Measurements from ENCODE around the gene CAV1.

The CAV1 gene

DNA sequence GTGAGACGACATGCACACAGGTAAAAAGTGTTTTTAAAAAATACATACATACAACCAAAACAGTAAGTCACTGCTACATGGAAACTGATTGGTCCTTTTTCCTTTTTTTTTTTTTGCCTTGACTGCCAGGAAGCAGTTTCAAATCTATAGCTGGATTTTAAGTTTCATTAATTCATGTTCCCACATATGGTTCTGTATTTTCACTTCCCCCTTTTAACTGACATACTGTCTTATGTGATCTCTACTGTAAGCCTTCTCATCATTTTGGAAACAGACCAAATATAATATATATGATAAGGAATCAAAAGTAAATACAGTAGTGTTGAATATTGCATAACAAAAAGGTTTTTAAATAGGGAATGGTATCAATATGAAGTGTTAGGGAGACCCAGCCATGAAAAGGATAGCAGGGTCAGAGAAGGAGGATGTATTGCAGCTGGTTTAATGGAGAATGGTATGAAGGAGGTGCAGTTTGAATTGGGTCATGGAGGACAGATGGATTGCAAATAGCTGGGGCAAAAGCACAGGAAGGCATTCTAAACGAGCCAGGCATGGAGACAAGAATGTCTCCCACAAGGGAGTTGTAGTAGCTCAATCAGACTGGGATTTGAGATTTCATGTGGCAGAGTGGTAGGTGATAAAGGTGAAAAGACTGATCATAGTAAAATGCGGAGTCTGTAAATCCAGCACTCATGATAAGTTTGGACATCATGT is 5.4 kb downstream of the CAV1 start:
- no peak for DNase-seq (ENCODE audit: low spot score)

DNA sequence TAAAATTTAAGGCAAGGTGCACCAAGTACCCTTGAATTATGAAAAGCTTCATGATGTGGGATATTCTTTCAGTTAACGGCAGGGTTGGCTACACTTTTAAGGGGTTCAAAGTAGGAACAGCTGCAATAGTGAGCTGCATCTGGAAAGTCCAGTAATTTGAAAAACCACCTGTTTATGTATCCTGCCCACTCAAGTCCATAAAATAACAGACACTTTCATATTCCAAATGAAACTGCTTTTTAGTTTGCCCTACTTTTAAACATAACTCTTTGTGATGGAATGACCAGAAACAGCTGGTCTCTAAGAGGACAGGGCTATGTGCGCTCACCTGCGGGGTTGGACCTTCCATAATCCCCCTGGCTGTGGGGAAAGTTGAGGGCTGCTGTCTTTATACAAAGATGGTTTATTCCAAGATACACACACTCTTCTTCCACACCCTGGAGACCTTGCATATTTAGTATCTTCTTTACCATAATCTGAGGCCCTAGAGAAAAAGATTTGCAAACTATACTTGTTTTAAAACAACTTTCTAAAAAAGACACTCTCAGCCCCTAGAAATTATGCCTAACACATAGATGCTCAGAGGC is 7.4 kb downstream of the CAV1 start:
- no peak for DNase-seq (ENCODE audit: low spot score)

DNA sequence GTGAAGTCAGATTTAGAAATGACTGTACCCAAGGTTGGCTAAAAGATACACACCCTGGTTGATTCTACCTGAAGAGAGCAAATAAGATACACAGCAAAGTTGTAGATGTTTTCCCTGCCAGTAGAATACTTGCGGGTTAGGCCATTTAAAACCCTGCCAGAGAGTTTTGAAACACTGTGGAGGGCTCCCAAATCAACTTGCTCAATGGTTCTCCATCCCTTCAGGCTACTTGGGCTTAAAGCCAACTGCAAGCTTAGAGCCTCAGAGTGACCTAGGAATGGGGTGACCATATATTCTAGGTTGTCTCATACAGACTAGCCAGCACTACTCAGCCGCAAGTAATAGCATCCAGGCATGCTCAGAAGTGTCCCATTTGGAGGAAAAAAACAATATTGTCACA is 10.0 kb downstream of the CAV1 start:
- DNase-seq (ENCODE audit: low spot score): no peak

DNA sequence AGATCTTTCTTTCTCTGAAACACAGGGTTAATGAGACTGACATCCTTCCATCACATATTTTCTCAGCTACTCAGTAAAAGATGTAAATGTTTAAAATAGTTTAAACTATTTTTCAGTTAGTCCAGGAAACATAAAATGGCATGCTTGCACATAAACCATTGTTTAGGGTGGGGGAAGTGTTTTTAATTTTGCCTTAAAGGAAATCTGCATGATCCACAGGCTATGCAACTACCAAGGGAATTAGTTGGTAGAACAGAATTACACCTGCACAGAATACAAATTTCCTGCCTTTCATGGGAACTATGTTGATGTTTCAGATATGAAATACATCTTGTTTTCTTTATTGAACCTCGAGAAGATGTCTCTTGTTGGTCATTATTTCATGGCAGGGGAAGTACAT is 10.6 kb downstream of the CAV1 start:
- DNase-seq (ENCODE audit: low spot score): no peak

DNA sequence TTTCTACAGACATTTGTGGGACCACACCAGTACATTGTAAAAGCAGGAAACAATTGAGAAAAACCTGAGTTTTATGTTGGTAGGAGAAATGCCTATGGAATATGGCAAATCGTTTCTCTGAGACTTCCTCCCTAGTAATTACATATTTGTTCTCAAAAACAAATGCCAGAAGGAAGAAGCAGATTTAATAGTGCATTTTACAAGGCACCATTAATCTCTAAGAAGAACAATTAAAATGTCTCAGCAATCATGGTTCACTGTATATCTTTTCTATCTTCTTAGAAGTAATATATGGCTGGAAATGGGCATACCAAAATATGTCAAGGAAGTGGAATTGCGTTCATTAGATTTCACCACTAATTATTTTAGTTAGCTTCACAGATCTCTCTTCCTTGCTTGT is 13.3 kb downstream of the CAV1 start:
- DNase-seq (ENCODE audit: low spot score): no peak

DNA sequence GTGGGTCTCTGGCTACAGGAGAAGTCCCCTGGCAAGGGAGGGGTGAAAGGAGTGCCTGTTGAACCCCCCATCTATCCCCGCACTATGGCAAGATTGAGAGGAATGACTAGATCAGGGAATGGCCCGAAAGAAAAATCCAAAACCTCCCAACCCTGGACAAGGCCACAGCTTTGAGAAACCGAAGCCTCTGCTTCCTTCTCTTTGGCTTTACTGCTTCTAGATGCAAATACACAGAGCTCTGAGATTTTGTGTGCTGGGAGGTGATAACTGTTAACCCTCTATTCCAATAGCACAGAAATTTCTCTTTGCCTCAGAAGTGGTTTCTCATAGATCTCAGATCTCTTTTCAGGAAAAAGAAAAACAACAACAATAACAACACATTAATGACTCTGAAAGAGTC is 15.0 kb downstream of the CAV1 start:
- no peak for DNase-seq (ENCODE audit: low spot score)

DNA sequence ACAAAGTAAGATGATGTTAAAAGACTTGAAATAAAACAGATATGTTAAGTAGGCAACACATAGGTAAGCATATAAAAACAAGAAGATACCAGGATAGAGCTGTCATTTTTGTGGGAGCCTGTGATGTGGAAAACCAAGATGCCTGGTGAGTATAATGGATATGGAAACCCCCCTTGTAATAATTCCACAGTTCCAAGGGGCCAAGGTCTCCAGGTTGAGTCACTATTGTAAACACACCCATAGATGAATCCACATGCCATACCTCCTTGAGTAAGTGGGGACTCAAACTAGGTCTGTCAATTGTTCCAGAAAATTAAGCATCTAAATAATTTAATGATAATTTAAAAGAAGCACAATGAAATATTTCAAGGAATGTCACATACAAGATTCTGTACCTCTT is 15.9 kb downstream of the CAV1 start:
- DNase-seq (ENCODE audit: low spot score): no peak

- DNase-seq (ENCODE audit: low spot score): no peak
These were observed 17.1 kb downstream of the CAV1 start for GRCh38 chr7:116541951-116542350.

DNA sequence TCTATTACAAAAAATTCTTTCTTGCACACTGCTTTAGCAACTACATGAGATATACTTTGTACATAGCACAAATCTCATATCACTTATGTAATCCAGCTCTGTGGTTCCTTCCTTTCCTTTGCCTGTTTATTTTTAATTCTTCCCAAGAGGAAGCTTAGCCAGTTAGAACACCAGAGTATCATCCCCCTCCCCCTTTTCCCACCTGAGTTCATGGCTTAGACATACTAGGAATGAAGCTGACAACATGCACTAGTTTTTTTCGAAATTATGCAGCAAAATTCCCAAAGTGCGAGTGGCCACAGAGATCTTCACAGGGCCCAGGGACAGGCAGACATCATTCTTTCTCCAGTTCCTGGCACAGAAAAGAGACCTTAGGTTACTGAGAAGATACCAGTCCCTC is 17.8 kb downstream of the CAV1 start:
- DNase-seq (ENCODE audit: low spot score): no peak

DNA sequence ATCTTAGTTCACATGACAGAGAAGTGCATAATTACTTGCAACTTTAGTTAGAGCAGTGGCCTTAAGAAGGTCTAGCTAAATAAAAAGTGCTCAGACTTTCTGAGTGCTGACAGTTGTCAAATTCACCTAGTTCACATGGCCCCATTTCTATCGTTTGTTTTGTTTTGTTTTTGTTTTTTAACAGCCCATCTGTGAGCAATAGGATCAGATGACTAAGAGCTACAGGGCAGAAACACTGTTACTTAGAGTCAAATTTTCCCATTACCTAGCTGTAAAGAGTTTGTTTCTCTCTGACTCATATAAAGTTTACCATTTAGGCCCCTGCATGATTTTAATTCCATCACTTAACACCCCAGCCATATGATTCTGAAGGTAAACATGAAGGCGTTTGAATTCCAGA is 18.8 kb downstream of the CAV1 start:
- no peak for DNase-seq (ENCODE audit: low spot score)

DNA sequence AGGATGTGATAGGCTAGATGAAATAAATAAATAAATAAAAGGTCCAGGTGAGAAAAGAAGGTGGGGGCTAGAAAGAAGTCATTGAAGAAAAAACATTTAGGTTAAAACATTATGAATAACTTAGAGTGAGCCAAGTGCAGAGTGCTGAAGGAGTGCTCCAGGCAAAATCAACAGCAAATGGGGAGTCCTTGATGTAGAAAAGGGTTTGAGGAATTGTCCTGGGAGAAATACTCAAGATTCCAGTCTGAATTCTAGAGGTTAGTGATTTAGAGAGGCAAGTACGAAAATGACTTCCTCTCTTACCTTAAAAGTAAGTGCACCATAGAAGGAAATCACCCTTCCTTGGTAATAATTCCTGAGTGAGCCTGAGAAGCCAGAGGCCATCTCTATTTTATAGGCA is 19.7 kb downstream of the CAV1 start:
- no peak for DNase-seq (ENCODE audit: low spot score)

DNA sequence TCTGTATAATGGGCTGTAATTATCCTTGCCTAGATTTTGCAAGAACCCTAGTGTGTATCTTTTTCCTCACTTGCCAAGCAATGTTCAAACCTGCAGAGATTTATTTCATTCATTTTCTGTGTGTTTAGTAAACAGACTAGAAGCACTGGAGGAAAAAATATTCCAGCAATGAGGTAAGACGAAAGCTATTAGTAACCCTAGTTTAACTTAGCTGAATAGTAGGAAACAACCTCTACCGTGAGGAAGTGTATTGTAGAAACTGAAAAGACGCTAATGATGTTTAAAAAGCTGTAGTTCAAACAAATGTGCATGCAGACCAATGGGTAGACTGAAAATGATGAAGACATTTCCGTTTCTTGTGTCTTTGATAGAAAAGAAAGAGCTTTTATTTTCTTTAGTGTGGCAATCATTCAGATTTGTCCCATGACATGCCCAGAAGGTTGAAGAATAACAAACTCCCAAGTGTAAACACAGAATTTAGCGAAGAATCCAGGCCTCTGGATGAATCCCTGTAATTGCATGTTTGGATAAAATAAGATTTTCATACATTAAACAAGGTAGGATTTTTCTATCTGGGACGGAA is 20.7 kb downstream of the CAV1 start:
- DNase-seq (ENCODE audit: low spot score): no peak

DNA sequence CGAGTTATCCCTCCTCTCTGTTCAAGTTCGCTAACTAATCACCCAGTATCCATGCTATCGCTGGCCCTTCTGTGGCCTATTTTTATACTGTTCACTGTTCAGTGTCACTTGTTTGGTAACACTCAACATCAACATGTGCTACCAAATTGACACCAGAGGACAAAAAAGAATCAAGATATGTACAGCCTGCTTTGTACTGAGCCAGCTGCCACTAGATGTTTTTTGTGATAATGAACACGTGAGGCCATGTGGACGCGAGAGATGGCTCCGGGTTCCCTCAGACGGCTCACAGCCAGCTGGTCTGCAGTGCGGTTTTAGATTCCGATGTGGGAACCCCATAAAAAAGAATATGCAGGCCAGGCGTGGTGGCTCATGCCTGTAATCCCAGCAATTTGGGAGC is 21.2 kb downstream of the CAV1 start:
- DNase-seq (ENCODE audit: low spot score): no peak

DNA sequence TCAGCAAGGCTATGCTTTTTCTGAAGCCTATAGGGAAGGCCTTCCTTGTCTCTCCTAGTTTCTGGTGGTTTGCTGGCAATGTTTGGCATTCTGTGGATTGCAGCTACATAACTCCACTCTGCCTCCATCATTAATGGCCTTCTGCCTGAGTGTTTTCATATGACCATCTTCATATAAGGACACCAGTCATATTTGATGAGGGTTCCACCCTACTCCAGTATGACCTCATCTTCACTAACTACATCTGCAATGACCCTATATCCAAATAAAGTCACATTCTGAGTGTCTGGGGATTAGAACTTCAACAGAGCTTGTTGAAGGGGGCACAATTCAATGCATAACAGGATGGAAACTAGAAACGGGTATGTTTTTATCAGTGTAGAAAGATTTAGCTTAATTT is 22.1 kb downstream of the CAV1 start:
- DNase-seq (ENCODE audit: low spot score): no peak

DNA sequence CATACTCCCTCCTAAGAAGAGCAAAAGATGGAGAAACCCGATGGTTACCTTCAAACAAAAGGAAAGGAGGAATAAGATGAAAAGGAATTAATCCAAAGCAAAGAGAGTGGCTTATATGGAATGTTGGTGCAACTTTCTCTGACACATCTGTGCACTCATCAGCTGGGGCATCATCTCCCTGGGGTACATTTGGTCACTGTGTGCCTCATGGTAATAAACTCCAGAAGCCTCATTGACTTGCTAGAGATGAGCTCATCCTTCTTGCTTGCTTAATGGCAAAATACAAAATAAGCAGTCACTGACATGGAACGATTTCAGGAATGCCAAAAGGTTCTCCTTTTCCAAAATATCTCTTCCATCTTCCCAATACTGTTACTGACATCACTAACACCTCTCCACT is 22.5 kb downstream of the CAV1 start:
- no peak for DNase-seq (ENCODE audit: low spot score)

GRCh38 chr7:116548506-116548905 is 23.7 kb downstream of the CAV1 start:
- no peak for DNase-seq (ENCODE audit: low spot score)

GRCh38 chr7:116549370-116549769 is 24.5 kb downstream of the CAV1 start:
- no peak for DNase-seq (ENCODE audit: low spot score)

DNA sequence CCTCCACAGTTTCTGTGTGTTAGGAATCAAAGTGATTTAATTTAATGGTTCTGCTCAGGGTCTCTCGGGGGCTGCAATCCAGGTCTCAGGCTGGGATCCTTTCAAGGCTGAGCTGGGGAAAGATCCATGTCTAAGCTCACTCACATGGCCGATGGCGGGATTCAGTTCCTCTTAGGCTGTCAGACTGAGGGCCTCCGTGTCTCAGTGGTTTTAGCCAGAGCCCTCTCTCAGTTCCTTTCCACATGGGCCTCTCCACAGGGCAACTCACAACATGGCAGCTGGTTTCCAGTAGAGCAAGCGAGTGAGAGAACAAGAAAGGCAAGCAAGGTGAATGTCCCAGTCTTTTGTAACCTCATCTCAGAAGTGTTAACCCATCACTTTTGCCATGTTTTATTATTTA is 26.9 kb downstream of the CAV1 start:
- DNase-seq (ENCODE audit: low spot score): no peak

- DNase-seq (ENCODE audit: low spot score): no peak
These were observed 27.8 kb downstream of the CAV1 start for GRCh38 chr7:116552602-116553001.

- no peak for DNase-seq (ENCODE audit: low spot score)
These were observed 28.5 kb downstream of the CAV1 start for GRCh38 chr7:116553168-116553964.

GRCh38 chr7:116554436-116554835 is 29.6 kb downstream of the CAV1 start:
- DNase-seq (ENCODE audit: low spot score): no peak

GRCh38 chr7:116554911-116555310 is 30.1 kb downstream of the CAV1 start:
- no peak for DNase-seq (ENCODE audit: low spot score)

DNA sequence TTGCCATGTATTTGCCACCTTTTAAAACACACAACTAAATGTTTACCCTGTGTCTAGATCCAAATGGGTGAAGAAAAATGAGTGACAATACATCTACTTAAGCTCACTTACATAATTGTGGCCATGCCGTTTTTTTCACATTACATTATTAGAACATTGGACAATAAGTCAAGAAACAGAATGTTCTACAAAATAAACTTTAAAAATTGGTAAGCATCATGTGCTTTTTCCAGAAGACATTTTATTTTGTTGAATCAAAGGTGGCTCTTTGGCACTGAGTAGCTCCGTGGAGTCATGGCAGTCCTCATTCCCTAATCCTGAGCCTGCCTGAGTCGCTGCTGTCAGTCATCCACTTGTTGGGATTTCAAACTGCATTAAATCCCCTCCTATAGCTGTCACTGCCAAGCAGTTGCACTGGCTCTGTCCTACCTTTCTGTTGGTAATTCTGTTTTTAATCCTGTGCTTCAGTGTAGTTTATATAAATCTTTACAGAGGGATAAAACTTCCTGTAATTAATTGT is 32.3 kb downstream of the CAV1 start:
- no peak for DNase-seq (ENCODE audit: low spot score)

All from cerebellar cortex (tissue), 1 donor.